ENCODE data around the gene TRPV3.
"Not testable (repeated sequence)": the region's sequence is repeated elsewhere in the genome, so short reads cannot be mapped to it uniquely, and the experiment has no call there.

Gene TRPV3

DNA sequence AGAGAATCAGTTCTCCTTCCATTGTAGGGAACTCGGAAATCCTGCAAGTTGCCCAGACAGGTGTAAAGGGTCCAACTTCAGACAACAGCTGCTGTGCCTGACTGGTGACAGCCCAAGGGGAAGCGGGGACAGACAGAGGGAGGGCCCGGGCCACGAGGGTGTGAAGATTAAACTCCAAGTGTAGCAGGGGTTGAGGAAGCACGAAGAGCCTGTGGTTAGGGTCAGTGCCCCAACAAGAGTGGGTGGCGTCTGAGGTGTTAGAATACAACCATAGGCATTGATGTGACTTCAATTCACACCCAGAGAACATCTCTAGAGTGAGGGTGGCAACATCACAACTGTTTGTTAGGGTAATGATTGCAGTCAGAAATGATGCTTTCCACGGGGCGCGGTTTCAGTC is 42.7 kb downstream of the TRPV3 start:
- H3K4me1 ChIP-seq (ENCODE audit: control insufficient read depth, insufficient read depth, low read length), result peaks cover 25% of the 10 kb centered on the region
- H3K4me3 ChIP-seq (ENCODE audit: low read depth, low read length), result no peak overlapping the region
- no peaks in the 10 kb centered on the region; the same call in 1 of the 2 replicates for H3K9me3 ChIP-seq (ENCODE audit: control insufficient read depth, insufficient read depth, low read depth, low read length)
- H3K36me3 ChIP-seq (ENCODE audit: control insufficient read depth, insufficient read depth, low read length), result peaks cover 2% of the 10 kb centered on the region; the same call in 1 of the 2 replicates
- no peaks in the 10 kb centered on the region for H3K27me3 ChIP-seq (ENCODE audit: control insufficient read depth, insufficient read depth, low read length)
- no peak overlapping the region for H3K27ac ChIP-seq (ENCODE audit: low read depth, low read length)
- H3K9ac ChIP-seq (ENCODE audit: low read length), result no peak overlapping the region

DNA sequence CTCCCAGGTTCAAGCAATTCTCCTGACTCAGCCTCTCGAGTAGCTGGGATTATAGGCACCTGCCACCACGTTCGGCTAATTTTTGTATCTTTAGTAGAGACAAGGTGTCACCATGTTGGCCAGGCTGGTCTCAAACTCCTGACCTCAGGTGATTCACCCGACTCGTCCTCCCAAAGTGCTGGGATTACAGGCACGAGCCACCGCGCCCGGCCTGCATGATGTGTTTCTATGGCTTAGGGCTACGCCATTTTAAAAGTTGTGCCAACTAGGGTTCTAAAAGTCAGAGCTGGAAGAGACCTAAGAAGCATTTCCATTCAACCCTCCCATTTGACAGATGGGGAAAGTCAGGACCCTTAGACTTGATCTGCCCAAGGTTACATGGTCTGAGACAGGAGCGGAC is 43.4 kb downstream of the TRPV3 start:
- H3K4me1 ChIP-seq (ENCODE audit: control insufficient read depth, insufficient read depth, low read length), result peaks cover 25% of the 10 kb centered on the region
- H3K4me3 ChIP-seq (ENCODE audit: low read depth, low read length); H3K27ac ChIP-seq (ENCODE audit: low read depth, low read length); H3K9me3 ChIP-seq (ENCODE audit: control insufficient read depth, insufficient read depth, low read depth, low read length); H3K27me3 ChIP-seq (ENCODE audit: control insufficient read depth, insufficient read depth, low read length); H3K9ac ChIP-seq (ENCODE audit: low read length); H3K36me3 ChIP-seq (ENCODE audit: control insufficient read depth, insufficient read depth, low read length): not testable (repeated sequence)

DNA sequence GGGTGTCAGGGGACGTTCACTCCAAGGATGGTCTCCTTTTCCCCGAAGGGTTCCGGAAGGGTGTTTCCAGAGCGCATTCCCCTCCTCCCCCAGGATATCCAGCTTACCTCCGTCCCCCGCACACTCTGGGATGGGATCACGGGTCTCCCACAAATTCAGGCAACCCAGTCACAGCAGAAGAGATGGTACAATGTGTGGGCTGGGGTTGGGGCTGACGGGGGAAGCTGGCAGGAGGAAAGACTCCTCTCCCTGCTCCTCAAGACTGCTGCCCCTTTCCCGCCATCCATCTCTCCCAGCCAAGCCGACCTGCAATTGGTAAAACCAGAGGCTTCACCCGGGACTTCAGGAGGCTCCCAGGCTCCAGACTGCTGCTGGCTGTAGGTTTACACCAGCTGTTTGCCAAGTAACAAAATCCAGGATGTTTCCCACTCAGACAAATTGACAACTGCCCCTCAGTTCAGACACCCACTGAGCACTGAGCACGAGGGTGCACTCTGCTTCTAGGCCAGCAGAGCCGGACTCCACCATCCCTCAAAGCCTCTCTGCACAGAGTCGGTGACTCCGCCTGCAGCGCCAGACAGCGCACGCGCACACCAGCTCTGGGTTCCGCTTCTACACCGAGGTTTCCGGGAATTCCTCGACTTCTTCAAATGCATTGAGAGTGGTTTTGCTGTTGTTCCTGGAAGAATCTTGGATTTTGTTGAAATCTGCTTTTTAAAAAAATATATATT is 44.1 kb downstream of the TRPV3 start:
- H3K4me1 ChIP-seq (ENCODE audit: control insufficient read depth, insufficient read depth, low read length), result peaks cover 25% of the 10 kb centered on the region
- H3K36me3 ChIP-seq (ENCODE audit: control insufficient read depth, insufficient read depth, low read length), result 0 out of 2 replicates have a peak, but pooled peaks cover 2% of the 10 kb centered on the region
- H3K27ac ChIP-seq (ENCODE audit: low read depth, low read length), result no peak overlapping the region
- no peaks in the 10 kb centered on the region for H3K27me3 ChIP-seq (ENCODE audit: control insufficient read depth, insufficient read depth, low read length)
- no peak overlapping the region for H3K4me3 ChIP-seq (ENCODE audit: low read depth, low read length)
- H3K9me3 ChIP-seq (ENCODE audit: control insufficient read depth, insufficient read depth, low read depth, low read length), result no peaks in the 10 kb centered on the region; the same call in 1 of the 2 replicates
- no peak overlapping the region for H3K9ac ChIP-seq (ENCODE audit: low read length)

DNA sequence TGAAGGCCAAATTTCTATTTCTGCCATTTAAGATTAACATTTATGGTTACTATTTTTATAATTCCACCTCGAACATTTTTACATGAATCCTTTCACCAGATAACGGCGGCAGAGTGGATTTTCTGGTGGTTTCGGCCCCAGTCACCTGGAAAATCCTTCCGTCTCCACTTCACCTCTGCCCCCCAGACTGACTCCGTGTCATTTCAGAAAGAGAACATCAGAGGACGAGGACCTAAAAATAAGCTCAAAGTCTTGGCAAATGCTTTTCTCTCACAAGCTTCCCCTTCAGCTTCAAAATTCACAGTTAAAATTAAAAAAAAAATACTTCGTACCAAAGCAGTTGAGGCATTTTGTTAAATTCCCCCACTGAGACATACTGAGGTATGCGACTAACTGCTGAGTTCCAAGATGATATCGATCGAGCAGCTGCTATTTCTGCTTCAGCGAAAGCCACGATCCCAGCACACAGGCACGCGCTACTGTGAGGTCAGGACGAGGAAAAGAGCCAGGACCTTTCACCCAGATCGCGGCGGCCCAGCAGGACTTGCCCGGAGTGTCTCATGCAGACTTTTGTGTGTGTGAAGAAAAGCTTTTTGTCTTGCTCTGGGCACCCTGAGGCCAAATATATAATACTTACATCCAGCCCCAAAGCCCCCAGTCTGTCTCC is 45.0 kb downstream of the TRPV3 start:
- H3K27ac ChIP-seq (ENCODE audit: low read depth, low read length), result no peak overlapping the region
- peaks cover 25% of the 10 kb centered on the region for H3K4me1 ChIP-seq (ENCODE audit: control insufficient read depth, insufficient read depth, low read length)
- H3K36me3 ChIP-seq (ENCODE audit: control insufficient read depth, insufficient read depth, low read length), result 0 out of 2 replicates have a peak, but pooled peaks cover 2% of the 10 kb centered on the region
- H3K9ac ChIP-seq (ENCODE audit: low read length), result no peak overlapping the region
- no peak overlapping the region for H3K4me3 ChIP-seq (ENCODE audit: low read depth, low read length)
- H3K27me3 ChIP-seq (ENCODE audit: control insufficient read depth, insufficient read depth, low read length), result no peaks in the 10 kb centered on the region
- no peaks in the 10 kb centered on the region for H3K9me3 ChIP-seq (ENCODE audit: control insufficient read depth, insufficient read depth, low read depth, low read length)

DNA sequence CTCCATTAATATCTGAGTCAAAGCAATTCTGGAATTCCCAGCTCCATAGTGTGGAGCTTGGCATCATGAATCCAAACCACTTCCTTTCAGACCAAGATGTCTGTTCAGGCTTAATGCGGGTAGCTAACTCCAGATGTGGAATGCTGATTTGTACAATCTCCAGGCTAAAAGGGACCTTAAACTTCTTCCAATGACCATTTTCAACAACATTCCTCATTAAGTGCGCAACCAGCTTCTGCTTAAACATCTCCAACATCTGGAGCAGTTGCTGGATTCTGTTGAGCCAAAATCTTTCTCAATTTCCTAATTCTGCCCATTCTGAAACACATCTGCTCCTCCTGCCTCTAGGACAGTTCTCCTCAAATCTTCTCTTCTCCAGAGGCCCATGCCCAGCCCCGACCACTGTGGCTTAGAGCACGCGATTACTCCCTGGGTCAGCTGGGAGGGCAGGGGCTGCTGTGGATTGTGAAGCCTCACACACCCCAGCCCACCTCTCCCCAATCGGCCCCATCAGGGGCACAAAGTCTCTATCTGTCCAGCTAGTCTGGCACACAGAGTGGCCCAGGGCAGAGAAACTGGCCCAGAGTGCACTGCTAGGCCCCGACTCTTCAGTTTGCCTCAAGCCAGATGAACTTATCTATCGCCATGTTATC is 45.6 kb downstream of the TRPV3 start:
- H3K27me3 ChIP-seq (ENCODE audit: control insufficient read depth, insufficient read depth, low read length), result no peaks in the 10 kb centered on the region
- no peak overlapping the region for H3K27ac ChIP-seq (ENCODE audit: low read depth, low read length)
- 0 out of 2 replicates have a peak, but pooled peaks cover 2% of the 10 kb centered on the region for H3K36me3 ChIP-seq (ENCODE audit: control insufficient read depth, insufficient read depth, low read length)
- H3K9ac ChIP-seq (ENCODE audit: low read length), result no peak overlapping the region
- peaks cover 25% of the 10 kb centered on the region for H3K4me1 ChIP-seq (ENCODE audit: control insufficient read depth, insufficient read depth, low read length)
- no peaks in the 10 kb centered on the region for H3K9me3 ChIP-seq (ENCODE audit: control insufficient read depth, insufficient read depth, low read depth, low read length)
- H3K4me3 ChIP-seq (ENCODE audit: low read depth, low read length), result no peak overlapping the region

DNA sequence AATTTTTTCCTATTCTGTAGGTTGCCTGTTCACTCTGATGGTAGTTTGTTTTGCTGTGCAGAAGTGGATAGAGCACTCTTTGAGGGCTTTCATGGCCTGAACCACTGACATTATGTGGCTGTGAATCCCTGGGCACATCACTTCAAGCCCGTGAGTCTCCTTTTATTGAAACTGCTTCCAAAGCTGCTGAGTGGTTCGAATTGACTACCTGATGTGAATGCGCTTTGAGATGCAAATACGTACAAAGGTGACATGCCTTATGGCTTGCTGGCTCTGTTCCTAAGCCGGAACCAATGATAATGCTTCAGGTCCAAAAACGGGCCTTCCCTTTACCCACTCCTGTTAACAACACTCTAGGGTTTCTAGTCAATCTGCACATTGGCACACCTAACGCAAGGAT is 47.5 kb downstream of the TRPV3 start:
- Histone ChIP-seq H3K9ac (ENCODE audit: low read length) (no peak overlapping the region), H3K36me3 (ENCODE audit: control insufficient read depth, insufficient read depth, low read length) (0 out of 2 replicates have a peak, but pooled peaks cover 2% of the 10 kb centered on the region), H3K9me3 (ENCODE audit: control insufficient read depth, insufficient read depth, low read depth, low read length) (no peaks in the 10 kb centered on the region), H3K27ac (ENCODE audit: low read depth, low read length) (no peak overlapping the region), H3K27me3 (ENCODE audit: control insufficient read depth, insufficient read depth, low read length) (no peaks in the 10 kb centered on the region), H3K4me1 (ENCODE audit: control insufficient read depth, insufficient read depth, low read length) (peaks cover 25% of the 10 kb centered on the region), H3K4me3 (ENCODE audit: low read depth, low read length) (no peak overlapping the region)

DNA sequence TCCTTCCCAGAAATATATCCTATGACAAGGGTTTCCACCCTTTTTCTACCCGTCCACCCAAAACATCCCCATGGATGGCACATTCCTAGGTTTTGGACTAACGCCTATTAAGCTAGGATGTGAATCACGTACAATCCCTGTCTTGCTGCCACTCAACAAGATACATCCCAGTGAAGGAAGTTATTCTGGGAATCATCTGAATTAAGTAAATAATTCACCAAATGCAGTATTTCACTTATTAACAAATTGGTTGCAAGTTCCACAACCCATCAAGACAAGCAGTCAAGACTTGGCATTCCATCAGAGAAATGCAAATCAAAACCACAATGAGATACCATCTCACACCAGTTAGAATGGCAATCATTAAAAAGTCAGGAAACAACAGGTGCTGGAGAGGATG is 49.7 kb downstream of the TRPV3 start:
- no peaks in the 10 kb centered on the region for H3K27me3 ChIP-seq (ENCODE audit: control insufficient read depth, insufficient read depth, low read length)
- peaks cover 17% of the 10 kb centered on the region for H3K4me1 ChIP-seq (ENCODE audit: control insufficient read depth, insufficient read depth, low read length)
- no peaks in the 10 kb centered on the region for H3K36me3 ChIP-seq (ENCODE audit: control insufficient read depth, insufficient read depth, low read length)
- no peak overlapping the region for H3K9ac ChIP-seq (ENCODE audit: low read length)
- no peaks in the 10 kb centered on the region for H3K9me3 ChIP-seq (ENCODE audit: control insufficient read depth, insufficient read depth, low read depth, low read length)
- H3K27ac ChIP-seq (ENCODE audit: low read depth, low read length), result no peak overlapping the region
- no peak overlapping the region for H3K4me3 ChIP-seq (ENCODE audit: low read depth, low read length)

DNA sequence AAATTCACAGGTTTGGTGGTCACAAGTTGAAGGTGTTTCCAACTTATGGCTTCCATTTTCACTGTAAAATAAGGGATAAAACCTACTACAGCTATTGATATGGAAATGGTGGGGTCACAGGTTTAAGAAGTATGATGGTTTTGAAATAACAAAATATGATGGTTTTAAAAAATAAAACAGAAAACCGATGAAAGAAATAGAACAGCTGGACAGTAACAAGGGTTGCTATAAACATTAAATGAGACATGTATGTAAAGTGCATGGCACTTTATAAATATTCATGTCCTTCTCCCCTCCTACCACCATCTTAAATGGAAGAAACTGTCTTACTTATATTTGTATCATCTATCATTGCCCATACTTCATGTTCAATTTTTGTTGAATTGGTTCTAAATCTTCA is 50.5 kb downstream of the TRPV3 start:
- peaks cover 10% of the 10 kb centered on the region for H3K4me1 ChIP-seq (ENCODE audit: control insufficient read depth, insufficient read depth, low read length)
- H3K27ac ChIP-seq (ENCODE audit: low read depth, low read length), result no peak overlapping the region
- no peaks in the 10 kb centered on the region for H3K27me3 ChIP-seq (ENCODE audit: control insufficient read depth, insufficient read depth, low read length)
- H3K36me3 ChIP-seq (ENCODE audit: control insufficient read depth, insufficient read depth, low read length), result no peaks in the 10 kb centered on the region
- no peak overlapping the region for H3K4me3 ChIP-seq (ENCODE audit: low read depth, low read length)
- no peak overlapping the region for H3K9ac ChIP-seq (ENCODE audit: low read length)
- no peaks in the 10 kb centered on the region for H3K9me3 ChIP-seq (ENCODE audit: control insufficient read depth, insufficient read depth, low read depth, low read length)

DNA sequence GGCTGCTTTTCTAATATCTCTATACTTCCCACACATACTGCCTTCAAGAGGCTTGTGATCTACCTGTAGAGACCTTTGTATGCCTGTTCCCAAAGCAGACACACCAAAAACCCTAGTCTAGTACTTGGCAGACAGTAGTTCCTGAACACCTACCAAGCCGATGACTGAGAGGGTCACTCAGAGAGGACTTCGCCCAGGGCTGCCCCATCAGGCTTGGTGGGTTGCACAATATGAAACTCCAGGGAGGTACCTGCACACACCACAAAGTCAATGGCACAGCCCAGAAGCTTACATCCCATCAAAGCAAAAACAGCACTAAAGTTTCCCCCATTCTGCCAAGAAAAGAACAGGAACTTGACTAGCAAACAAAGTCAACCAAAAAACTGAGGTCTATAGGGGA is 51.6 kb downstream of the TRPV3 start:
- H3K27me3 ChIP-seq (ENCODE audit: control insufficient read depth, insufficient read depth, low read length), result no peaks in the 10 kb centered on the region
- peaks cover 9% of the 10 kb centered on the region for H3K4me1 ChIP-seq (ENCODE audit: control insufficient read depth, insufficient read depth, low read length)
- peaks cover 3% of the 10 kb centered on the region; the same call in 1 of the 2 replicates for H3K9me3 ChIP-seq (ENCODE audit: control insufficient read depth, insufficient read depth, low read depth, low read length)
- no peak overlapping the region for H3K4me3 ChIP-seq (ENCODE audit: low read depth, low read length)
- H3K36me3 ChIP-seq (ENCODE audit: control insufficient read depth, insufficient read depth, low read length), result no peaks in the 10 kb centered on the region
- H3K9ac ChIP-seq (ENCODE audit: low read length), result no peak overlapping the region
- no peak overlapping the region for H3K27ac ChIP-seq (ENCODE audit: low read depth, low read length)

DNA sequence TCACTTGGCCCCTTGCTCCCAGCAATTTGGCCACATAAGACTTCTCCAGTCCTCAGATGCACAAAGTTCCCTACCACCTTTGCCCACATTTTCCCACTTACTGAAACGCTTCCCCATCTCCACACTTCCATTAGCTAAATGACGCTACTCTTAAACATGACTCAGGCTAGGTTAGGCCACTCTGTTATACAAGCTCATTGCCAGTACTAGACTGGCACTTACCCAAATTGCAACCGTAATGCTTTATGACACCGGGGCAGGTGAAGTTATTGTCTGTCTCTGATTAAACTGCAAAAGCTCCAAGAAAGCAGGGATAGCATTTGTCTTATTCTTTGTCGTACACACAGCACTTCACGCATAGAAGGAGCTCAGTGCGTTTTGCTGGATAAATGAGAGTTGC is 52.6 kb downstream of the TRPV3 start:
- H3K4me3 ChIP-seq (ENCODE audit: low read depth, low read length), result no peak overlapping the region
- H3K36me3 ChIP-seq (ENCODE audit: control insufficient read depth, insufficient read depth, low read length), result no peaks in the 10 kb centered on the region
- H3K9ac ChIP-seq (ENCODE audit: low read length), result no peak overlapping the region
- peaks cover 9% of the 10 kb centered on the region for H3K9me3 ChIP-seq (ENCODE audit: control insufficient read depth, insufficient read depth, low read depth, low read length)
- H3K4me1 ChIP-seq (ENCODE audit: control insufficient read depth, insufficient read depth, low read length), result no peaks in the 10 kb centered on the region
- no peaks in the 10 kb centered on the region for H3K27me3 ChIP-seq (ENCODE audit: control insufficient read depth, insufficient read depth, low read length)
- no peak overlapping the region for H3K27ac ChIP-seq (ENCODE audit: low read depth, low read length)

DNA sequence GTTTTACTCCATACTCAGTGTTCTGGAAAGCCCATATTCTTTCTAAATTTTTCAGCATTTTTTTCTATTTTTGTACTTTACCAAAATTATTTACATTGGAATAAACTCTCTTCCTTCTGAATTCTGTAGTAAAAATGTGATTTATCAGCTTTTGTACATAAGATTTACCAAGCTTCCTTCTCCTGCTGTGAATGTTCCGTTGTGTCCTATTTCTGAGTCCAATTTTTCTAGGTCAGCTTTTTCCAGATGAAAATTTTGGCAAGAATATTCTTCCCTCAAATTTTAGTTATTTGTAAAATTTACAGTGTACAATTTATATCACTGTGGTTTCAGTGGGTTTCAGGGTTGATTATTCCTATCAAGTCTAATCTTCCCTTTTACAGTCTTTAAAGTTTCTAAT is 54.3 kb downstream of the TRPV3 start:
- peaks cover 3% of the 10 kb centered on the region; the same call in 1 of the 2 replicates for H3K4me1 ChIP-seq (ENCODE audit: control insufficient read depth, insufficient read depth, low read length)
- H3K4me3 ChIP-seq (ENCODE audit: low read depth, low read length), result no peak overlapping the region
- no peaks in the 10 kb centered on the region for H3K27me3 ChIP-seq (ENCODE audit: control insufficient read depth, insufficient read depth, low read length)
- H3K9me3 ChIP-seq (ENCODE audit: control insufficient read depth, insufficient read depth, low read depth, low read length), result peaks cover 15% of the 10 kb centered on the region
- H3K27ac ChIP-seq (ENCODE audit: low read depth, low read length), result no peak overlapping the region
- H3K9ac ChIP-seq (ENCODE audit: low read length), result no peak overlapping the region
- H3K36me3 ChIP-seq (ENCODE audit: control insufficient read depth, insufficient read depth, low read length), result no peaks in the 10 kb centered on the region

Measured in HUES6 (cell line).